GM19397 (cell line): ENCODE data around the gene EIF4B.
"Not testable (repeated sequence)": the region's sequence is repeated elsewhere in the genome, so short reads cannot be mapped to it uniquely, and the experiment has no call there.

ENCODE experiments used
- ATAC-seq: cut with Tn5 transposase; IDR thresholded peaks from one replicate; pipeline ENCODE4 v1.9.1; 2021; ENCODE audit warnings: mild to moderate bottlenecking, moderate library complexity; ENCODE audit not compliant: unreplicated experiment

The EIF4B gene

DNA sequence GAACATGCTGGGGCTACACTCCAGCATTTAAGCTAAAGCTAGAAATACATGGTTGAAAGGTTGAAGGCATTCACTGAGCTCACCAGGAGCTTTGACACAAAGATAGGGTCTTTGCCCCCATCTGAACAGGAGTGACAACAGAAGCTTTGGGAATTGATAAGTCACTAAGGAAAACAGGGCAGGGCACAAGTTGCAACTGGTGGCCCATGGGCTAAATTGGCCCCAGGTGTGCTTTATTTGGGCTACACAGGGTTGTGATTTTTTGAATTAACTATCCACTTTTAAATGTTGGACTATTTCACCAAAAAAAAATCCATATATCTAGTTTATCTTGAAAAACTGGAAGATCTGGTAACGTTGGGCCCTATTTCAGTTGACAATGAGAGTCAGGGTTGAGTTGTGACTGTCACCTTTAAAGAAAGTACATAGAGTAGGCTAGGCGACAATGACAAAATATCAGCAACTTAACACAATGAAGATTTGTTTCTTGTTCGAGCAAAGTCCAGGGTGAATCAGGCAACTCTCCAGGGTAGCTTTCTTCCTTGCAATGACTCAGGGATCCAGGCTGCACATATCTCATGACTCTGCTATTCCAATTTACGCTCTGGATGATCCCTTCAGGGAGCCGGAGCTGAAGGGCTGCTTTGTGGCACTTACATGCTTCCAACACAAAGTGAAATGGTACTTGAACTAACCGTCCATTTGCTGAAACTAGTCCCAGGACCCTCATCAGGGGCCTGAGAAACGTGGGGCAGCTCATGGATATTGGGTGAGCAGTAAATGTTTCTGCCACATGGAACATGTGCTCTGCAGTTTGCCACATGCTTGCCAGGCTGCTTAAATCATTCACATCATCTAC, 13.3 kb upstream of the EIF4B start:
- ATAC-seq = no peak

DNA sequence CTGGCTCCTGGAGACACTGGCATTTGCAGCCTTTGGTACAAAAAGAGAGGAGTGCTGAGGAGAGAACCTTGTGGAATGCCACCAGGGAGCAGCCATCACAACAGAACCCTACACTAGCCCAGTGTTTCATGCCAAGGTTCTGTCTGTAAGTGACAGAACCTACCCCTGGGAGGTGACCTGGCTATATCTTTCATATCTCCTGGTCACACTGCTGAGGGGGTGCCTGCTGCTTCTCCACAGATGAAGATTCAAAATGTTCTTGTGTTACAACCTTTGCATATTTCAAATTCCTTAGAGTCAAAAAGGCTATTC, 12.7 kb upstream of the EIF4B start:
- ATAC-seq = no peak

DNA sequence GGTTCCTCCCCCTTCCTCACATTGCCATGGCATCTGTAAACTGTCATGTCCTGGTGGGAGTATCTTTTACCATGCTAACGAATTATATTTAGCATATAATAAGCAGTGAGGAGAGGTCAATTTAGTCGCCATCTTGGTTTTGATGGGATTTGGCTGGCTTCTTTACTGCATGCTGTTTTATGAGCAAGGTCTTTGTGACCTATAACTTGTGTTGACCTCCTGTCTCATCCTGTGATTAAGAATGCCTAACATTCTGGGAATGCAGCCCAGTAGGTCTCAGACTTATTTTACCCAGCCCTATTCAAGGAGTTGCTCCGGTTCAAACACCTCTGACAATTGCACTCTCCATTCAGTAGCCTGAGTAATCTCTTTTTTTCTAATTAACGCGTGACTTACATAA, 2.1 kb upstream of the EIF4B start:
- ATAC-seq = no peak

DNA sequence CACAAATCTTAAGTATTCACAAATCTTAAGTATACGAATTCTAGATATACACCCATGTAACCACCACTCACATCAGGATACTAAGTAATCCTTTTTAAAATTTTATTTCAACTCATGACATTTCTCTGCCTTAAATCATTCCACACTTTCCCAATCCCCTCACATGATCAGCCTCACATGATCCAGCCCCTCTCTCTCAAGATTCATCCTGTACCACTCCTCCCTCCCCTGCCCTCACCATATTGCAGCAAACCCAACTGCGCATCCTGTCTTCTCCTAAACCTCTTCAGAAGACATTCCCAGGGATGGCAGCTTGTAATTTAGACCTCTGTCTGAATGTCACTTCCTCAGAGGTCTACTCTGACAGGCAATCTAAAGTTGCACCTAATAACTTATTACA, 1.7 kb upstream of the EIF4B start:
- ATAC-seq = no peak

DNA sequence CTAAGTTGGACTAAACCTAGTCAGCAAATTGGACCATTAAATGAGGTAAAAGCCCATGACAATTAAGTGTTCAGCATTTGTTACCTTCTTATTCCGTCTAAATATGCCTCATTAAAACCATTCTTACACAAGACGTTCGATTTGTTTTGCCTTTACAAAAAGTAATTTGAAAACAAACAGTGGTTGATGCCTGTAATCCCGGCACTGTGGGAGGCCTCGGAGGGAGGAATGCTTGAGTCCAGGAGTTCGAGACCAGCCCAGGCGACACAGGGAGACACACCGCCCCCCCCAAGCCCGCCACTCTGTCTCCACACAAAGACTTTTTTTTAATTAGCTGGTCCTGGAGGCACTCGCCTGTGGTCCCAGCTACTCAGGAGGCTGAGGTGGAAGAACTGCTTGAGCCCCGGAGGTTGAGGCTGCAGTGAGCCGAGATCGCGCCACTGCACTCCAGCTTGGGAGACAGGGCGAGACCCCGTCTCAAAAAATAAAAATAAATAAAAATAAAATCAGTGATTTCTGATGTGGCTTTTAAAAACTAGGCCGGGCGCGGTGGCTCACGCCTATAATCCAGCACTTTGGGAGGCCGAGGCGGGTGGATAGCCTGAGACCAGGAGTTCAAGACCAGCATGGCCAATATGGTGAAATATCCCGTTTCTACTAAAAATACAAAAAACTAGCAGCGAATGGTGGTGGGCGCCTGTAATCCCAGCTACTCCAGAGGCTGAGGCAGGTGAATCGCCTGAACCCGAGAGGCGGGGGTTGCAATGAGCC, 856 bp upstream of the EIF4B start:
- no peak for ATAC-seq

DNA sequence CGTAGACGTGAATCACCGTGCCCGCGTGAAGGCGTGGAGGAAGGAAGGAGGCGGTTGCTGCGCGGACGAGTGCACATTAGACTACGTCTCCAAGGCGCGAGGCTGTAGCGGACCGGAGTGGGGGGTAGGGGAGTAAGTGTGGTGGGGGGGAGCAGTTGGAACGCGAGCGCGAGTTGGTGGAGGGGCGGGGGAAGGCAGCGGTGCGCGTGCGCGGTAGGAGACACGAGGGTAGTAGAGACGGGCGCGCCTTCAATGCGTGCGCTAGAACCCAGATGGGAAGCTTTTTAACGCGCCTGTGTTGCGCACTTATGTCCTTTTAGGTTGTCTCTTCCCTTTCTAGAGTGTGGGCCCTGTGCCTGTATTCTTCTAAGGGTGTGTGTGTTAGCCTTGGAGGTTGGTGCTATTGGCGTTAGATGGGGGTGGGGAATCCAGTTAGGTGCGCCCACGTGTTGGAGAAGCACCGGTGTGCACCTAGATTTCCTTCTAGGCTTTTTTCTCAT, 604 bp downstream of the EIF4B start:
- peak; percentile 29 for ATAC-seq

DNA sequence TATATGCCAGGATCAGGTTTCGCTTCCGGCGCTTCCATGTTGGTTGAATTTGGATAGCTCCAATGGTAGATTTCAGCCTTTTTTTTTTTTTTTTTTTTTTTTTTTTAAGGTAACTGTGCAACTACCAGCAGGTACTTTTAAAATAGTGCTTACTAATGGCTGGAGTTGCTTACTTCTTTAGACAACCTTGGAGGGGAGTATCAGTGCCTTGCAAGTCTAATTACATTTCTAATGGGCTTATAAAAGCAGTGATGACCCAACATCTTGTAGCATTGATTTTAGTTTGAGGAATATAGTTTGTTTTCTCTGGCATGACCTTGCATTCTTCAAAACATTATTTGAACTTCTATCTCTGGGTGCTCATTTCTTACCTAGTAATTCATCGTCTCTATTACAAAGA, 1.1 kb downstream of the EIF4B start:
- no peak for ATAC-seq

DNA sequence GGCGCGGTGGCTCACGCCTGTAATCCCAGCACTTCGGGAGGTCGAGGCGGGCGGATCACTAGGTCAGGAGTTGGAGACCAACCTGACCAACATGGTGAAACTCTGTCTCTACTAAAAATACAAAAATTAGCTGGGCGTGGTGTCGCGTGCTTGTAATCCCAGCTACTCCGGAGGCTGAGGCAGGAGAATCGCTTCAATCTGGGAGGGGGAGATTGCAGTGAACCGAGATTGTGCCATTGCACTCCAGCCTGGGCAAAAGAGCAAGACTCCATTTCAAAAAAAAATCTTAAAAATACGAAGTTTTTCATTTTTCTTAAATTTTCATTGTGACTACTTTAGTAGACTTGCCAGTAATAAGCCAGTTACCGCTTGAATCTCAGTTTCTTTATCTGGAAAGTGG, 2.5 kb downstream of the EIF4B start:
- ATAC-seq = not testable (repeated sequence)

DNA sequence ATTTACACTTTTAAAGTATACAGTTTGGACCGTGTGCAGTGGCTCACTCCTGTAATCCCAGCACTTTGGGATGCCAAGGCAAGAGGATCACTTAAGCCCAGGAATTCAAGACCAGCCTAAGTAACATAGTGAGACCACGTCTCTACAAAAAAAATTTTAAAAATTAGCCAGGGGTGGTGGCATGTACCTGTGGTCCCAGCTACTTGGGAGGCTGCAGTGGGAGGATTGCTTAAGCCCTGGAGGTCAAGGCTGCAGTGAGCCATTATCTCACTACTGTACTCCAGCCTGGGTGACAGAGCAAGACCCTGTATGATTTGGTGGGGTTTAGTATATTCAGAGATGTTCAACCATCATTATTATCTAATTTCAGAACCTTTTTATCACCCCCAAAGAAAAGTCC, 4.7 kb downstream of the EIF4B start:
- ATAC-seq = no peak

DNA sequence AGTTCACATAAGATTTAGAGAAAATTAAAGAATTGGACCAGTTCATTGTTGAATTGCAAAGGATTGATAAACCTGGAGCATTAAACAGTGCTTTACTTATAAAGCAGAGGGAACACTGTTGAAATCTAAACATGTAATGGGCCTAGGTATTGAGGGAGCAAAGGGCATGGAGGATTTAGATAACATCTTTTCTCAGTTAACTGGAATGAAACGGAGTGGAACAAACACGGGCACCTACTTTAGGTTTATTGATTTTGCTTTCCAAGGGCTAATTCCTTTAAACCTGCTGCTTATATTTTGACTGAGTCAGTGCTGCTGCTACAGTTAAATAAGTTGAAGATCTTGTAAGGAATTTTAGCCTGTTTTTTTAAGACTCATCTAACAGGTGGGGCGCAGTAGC, 5.6 kb downstream of the EIF4B start:
- ATAC-seq = no peak

DNA sequence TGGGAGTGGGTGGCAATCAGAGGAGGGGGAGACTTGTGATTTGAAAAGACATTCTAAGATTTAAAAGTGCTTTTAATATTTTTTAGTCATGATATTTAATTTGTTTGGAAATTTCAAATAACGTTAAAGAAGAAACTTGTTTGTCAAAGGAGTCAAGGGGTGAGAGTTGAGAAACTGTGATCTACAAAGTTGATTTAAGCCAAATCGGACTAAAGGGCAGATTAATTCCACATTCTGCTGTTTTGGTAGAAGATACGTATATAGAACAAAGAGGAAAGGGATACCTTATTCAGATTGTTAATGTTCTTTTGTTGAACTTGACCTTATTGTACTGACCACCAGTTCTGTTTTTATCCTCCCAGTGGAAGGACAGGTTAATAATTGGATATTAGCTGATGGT, 6.7 kb downstream of the EIF4B start:
- no peak for ATAC-seq

DNA sequence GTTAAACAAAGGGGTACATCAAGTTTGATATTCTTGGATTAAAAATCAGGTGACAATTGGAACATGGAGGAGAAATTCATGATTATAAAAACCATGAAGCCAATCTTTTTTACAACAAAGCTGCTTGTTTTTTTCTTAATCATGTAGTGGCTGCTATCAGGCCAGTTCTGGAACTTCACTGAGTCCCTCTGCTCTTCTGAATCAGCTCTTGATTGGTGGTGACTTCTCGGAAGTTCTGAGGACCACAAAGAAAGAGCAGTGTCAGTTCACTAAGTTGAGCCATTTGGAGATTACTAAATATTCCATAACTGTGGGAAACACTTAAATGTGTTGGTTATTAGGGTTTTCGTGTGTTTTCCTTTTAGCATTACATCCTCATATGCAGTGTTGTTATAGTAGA, 8.5 kb downstream of the EIF4B start:
- ATAC-seq = no peak

DNA sequence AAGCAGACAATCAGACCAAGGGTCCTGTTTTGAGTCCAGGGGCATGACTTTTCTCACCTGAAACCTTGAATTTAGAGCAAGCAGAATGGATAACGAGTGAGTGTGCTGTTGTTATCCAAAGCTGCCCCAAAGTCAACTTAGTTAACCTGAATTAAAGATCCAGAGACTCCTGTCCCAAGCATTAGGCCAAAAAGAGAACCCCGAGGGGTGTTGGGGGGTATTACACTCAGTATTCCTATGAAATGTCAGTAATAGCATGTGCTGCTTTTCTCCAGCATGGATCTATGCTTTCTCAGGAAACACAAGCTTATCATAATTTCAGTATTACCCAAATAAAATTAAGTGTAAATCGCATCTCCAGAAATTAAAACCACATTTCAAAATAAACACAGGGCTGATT, 19.0 kb downstream of the EIF4B start:
- no peak for ATAC-seq

DNA sequence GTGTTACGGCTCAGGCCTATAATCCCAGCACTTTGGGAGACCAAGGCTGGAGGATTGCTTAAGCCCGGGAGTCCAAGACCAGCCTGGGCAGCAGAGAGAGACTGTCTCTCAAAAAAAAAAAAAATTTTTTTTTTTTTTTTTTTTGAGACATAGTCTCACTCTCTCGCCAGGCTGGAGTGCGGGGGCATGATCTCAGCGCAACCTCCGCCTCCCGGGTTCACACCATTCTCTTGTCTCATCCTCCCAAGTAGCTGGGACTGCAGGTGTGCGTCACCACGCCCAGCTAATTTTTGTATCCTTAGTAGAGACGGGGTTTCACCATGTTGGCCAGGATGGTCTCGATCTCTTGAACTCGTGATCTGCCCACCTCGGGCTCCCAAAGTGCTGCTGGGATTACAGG, 20.8 kb downstream of the EIF4B start:
- not testable (repeated sequence) for ATAC-seq

DNA sequence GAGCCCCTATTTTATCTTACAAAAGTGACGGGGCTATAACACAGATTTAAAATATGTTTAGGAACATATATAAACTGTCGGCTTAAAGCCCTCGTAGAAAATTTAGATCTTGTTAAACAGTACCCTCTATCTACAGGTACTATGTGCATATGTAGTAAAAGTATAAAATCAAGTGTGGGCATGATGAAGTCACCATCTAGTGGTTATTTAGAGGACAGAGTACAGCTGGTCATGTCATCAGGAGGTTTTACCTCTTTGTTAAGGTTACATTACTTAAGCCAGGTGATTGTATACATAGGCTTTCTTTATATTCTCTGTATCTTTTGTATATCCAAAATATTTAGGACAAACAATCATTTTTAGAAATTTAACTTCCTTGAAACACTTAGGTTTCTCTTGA, 25.4 kb downstream of the EIF4B start:
- no peak for ATAC-seq

DNA sequence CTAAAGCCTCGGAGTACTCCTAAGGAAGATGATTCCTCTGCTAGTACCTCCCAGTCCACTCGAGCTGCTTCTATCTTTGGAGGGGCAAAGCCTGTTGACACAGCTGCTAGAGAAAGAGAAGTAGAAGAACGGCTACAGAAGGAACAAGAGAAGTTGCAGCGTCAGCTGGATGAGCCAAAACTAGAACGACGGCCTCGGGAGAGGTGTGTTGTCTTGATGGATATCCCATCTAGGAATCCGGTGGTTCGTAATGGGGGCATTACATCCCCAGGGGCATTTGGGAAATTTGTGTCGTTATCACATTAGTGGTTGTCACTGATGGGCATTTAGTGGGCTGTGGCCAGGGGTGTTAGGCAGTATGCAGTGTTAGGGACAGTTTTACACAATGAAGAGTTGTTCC, 27.6 kb downstream of the EIF4B start:
- ATAC-seq = not testable (repeated sequence)

DNA sequence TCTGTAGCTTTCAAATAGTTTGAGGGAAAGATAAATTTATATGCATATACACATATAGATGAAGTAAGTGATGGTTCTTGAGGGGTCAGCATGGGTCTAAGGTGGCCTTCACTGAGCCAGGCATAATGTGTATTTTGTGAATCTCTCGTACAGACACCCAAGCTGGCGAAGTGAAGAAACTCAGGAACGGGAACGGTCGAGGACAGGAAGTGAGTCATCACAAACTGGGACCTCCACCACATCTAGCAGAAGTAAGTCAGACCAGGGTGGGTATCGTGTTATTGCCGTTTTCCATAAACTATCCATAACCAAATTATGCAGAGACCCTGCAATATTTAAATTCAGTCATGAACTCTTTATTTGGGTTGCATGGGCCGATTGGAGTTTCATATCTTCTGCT, 28.2 kb downstream of the EIF4B start:
- no peak for ATAC-seq

DNA sequence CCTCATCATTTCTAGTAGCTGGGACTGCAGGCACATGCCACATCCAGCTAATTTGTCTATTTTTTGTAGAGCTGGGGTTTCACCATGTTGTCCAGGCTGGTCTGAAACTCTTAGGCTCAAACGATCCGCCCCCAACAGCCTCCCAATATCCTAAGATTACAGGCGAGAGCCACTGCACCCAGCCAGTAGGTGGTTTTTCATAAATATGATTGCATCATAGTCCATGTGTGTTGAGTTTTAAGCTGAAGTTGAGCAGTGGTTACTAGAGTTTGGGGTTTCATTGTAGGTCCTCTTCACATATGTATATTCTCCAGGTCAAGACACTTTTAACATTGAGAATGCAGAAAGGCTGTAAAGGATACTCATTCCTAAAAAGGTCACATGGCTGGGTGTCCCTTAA, 30.5 kb downstream of the EIF4B start:
- no peak for ATAC-seq

DNA sequence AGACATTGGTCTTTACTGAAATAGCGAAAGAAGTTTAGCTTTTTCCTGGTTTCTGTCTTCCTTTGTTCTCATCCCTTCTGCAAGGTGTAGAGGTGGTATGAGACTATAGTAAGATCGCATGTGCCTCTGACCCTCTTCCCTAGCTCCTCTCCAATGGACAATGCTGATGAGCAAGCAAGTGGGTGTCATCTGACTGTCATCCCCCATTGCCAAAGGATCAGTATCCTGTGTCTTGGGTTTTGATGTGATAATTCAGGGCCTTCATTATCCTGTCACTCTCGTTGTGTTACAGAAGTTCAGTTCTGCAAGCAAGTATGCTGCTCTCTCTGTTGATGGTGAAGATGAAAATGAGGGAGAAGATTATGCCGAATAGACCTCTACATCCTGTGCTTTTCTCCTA, 33.6 kb downstream of the EIF4B start:
- no peak for ATAC-seq

DNA sequence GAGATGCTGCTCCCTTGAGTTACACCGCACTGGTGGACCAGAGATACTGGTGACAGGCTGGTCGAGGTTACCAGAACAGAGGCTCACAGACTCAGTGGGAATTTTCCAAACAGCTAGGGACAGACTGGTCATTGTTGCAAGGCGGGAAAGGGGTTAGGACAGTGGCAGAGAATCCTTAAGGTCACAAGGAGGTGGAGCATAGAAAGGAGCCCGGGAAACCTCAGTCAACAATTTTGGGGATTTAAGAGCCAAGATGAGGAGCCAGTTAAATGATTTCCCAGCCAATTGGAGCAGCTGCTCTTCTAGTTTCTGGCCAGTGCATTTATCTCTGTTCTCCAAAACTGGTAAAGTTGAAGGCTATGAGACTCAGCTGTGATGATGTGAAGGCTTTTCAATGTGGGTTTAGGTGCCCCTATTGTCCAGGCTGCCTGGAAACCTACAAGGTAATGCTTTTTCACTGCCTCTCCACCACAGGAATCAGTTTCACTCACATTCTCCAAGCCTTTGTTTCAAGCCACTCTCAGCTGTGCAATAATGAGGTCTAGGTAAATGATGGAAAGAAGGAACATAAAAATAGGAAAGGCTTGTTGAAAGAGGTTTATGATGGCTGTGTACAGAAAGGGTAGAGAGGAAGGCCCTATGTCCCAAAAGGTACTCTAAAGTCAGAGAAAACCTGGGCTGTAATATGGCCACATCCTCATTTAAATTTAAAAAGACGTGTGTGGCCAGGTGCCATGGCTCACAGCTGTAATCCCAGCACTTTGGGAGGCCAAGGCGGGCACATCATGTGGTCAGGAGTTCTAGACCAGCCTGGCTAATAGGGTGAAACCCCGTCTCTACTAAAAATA, 36.6 kb downstream of the EIF4B start:
- no peak for ATAC-seq

DNA sequence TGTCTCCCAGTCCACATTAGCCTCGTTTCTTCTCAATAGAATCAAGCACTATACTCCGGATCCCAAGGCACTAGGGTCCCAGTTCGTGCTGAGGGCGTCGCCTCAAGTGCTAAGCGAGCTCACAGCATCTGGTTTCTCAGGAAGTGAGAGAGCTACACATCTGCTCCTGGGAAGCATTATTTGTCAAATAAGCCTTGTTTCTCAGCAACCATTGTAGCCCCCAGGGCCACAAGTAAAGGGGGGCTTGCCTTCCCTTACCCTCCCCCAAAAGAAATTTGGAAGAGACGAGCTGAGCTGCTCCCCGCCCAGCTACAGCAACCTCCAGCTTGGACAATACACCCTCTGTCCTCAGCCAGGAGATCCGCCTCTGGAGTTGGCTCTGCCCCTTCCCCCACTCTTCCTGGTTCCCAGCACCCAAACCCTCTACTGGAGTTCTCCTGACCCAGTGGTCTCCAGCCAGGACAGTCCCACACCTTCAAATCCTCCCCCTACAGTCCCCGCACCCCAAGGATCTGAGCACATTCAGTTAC, 37.9 kb downstream of the EIF4B start:
- ATAC-seq = no peak
